T-helper 1 cell treated with Interleukin-12 subunit alpha and Interleukin-12 subunit beta and Interleukin-4 antibody, amounts not matched to agents 30 μg/mL and 1 μg/mL, for 36 hours (primary cell): ENCODE measurements around the gene GPATCH2L.
A peak's percentile ranks its signal among the peaks of the same experiment; 100 is the strongest.

Experiments
- H3K27ac Mint-ChIP-seq: one replicate; pipeline ENCODE4 v1.8.0; 2021; ENCODE audit warnings: mild to moderate bottlenecking, mixed read lengths
- H3K27me3 Mint-ChIP-seq: one replicate; pipeline ENCODE4 v1.8.0; 2021; ENCODE audit warnings: low read depth, mixed read lengths
- H3K36me3 Mint-ChIP-seq: one replicate; pipeline ENCODE4 v1.8.0; 2021; ENCODE audit warnings: low read depth, mixed read lengths
- H3K4me1 Mint-ChIP-seq: one replicate; pipeline ENCODE4 v1.8.0; 2021; ENCODE audit warnings: low read depth, mixed read lengths
- H3K4me3 Mint-ChIP-seq: one replicate; pipeline ENCODE4 v1.8.0; 2021; ENCODE audit warnings: mild to moderate bottlenecking, moderate library complexity, mixed read lengths
- H3K9me3 Mint-ChIP-seq: one replicate; pipeline ENCODE4 v1.8.0; 2021; ENCODE audit warnings: mixed read lengths

GPATCH2L gene

GRCh38 chr14:76151398-76152332 lies at the start of gene GPATCH2L:
GPATCH2L (plus strand) TSS chr14:76151922; CDS start chr14:76154364, 2,442 bp downstream.
- H3K27me3 Mint-ChIP-seq, result peaks cover 4% of the 10 kb centered on the region
- peaks cover 26% of the 10 kb centered on the region for H3K36me3 Mint-ChIP-seq
- peak within 1 kb of the TSS; percentile 100 for H3K27ac Mint-ChIP-seq
- H3K9me3 Mint-ChIP-seq, result peaks cover 4% of the 10 kb centered on the region
- H3K4me1 Mint-ChIP-seq, result peaks cover 44% of the 10 kb centered on the region
- H3K4me3 Mint-ChIP-seq, result peak within 1 kb of the TSS; percentile 89

GRCh38 chr14:76104802-76105355 lies 46.8 kb upstream of the GPATCH2L start:
- Mint-ChIP-seq H3K9me3 (no peaks in the 10 kb centered on the region), H3K27me3 (peaks cover 7% of the 10 kb centered on the region), H3K36me3 (no peaks in the 10 kb centered on the region), H3K27ac (no peak overlapping the region), H3K4me1 (no peaks in the 10 kb centered on the region), H3K4me3 (no peak overlapping the region)

GRCh38 chr14:76106188-76106587 lies 45.5 kb upstream of the GPATCH2L start:
- H3K36me3 Mint-ChIP-seq, result no peaks in the 10 kb centered on the region
- H3K27ac Mint-ChIP-seq, result no peak overlapping the region
- H3K9me3 Mint-ChIP-seq, result no peaks in the 10 kb centered on the region
- no peaks in the 10 kb centered on the region for H3K4me1 Mint-ChIP-seq
- peaks cover 7% of the 10 kb centered on the region for H3K27me3 Mint-ChIP-seq
- no peak overlapping the region for H3K4me3 Mint-ChIP-seq

GRCh38 chr14:76109087-76109880 lies 42.4 kb upstream of the GPATCH2L start:
- H3K36me3 Mint-ChIP-seq, result no peaks in the 10 kb centered on the region
- H3K4me3 Mint-ChIP-seq, result no peak overlapping the region
- H3K9me3 Mint-ChIP-seq, result no peaks in the 10 kb centered on the region
- no peak overlapping the region for H3K27ac Mint-ChIP-seq
- peaks cover 11% of the 10 kb centered on the region for H3K27me3 Mint-ChIP-seq
- H3K4me1 Mint-ChIP-seq, result no peaks in the 10 kb centered on the region

GRCh38 chr14:76112889-76113624 lies 38.7 kb upstream of the GPATCH2L start:
- H3K27me3 Mint-ChIP-seq, result peaks cover 15% of the 10 kb centered on the region
- H3K27ac Mint-ChIP-seq, result no peak overlapping the region
- H3K4me1 Mint-ChIP-seq, result no peaks in the 10 kb centered on the region
- no peaks in the 10 kb centered on the region for H3K9me3 Mint-ChIP-seq
- H3K4me3 Mint-ChIP-seq, result no peak overlapping the region
- no peaks in the 10 kb centered on the region for H3K36me3 Mint-ChIP-seq

- no peaks in the 10 kb centered on the region for H3K9me3 Mint-ChIP-seq
- no peaks in the 10 kb centered on the region for H3K36me3 Mint-ChIP-seq
- H3K27ac Mint-ChIP-seq, result no peak overlapping the region
These were observed 38.0 kb upstream of the GPATCH2L start for GRCh38 chr14:76113691-76114090.

GRCh38 chr14:76115010-76115422 lies 36.7 kb upstream of the GPATCH2L start:
- Mint-ChIP-seq H3K9me3 (no peaks in the 10 kb centered on the region), H3K36me3 (no peaks in the 10 kb centered on the region), H3K27ac (no peak overlapping the region), H3K4me1 (no peaks in the 10 kb centered on the region), H3K27me3 (peaks cover 7% of the 10 kb centered on the region), H3K4me3 (no peak overlapping the region)

More at GRCh38 chr14:76113691-76114090, 38.0 kb upstream of the GPATCH2L start:
- Mint-ChIP-seq H3K4me3 (no peak overlapping the region), H3K27me3 (peaks cover 9% of the 10 kb centered on the region), H3K4me1 (no peaks in the 10 kb centered on the region)

- Mint-ChIP-seq H3K9me3 (no peaks in the 10 kb centered on the region), H3K27ac (no peak overlapping the region), H3K4me3 (no peak overlapping the region), H3K4me1 (no peaks in the 10 kb centered on the region), H3K36me3 (no peaks in the 10 kb centered on the region), H3K27me3 (peaks cover 7% of the 10 kb centered on the region)
These were observed 33.8 kb upstream of the GPATCH2L start for GRCh38 chr14:76117789-76118484.

GRCh38 chr14:76118594-76118993 lies 33.1 kb upstream of the GPATCH2L start:
- Mint-ChIP-seq H3K4me1 (no peaks in the 10 kb centered on the region), H3K4me3 (no peak overlapping the region), H3K27ac (no peak overlapping the region), H3K27me3 (peaks cover 7% of the 10 kb centered on the region), H3K36me3 (no peaks in the 10 kb centered on the region), H3K9me3 (no peaks in the 10 kb centered on the region)

GRCh38 chr14:76121089-76121748 lies 30.5 kb upstream of the GPATCH2L start:
- Mint-ChIP-seq H3K27ac (no peak overlapping the region), H3K4me1 (no peaks in the 10 kb centered on the region), H3K9me3 (no peaks in the 10 kb centered on the region), H3K4me3 (no peak overlapping the region), H3K27me3 (no peaks in the 10 kb centered on the region), H3K36me3 (no peaks in the 10 kb centered on the region)

- Mint-ChIP-seq H3K27me3 (peaks cover 4% of the 10 kb centered on the region), H3K27ac (no peak overlapping the region), H3K4me3 (no peak overlapping the region), H3K36me3 (no peaks in the 10 kb centered on the region), H3K9me3 (no peaks in the 10 kb centered on the region), H3K4me1 (no peaks in the 10 kb centered on the region)
These were observed 28.1 kb upstream of the GPATCH2L start for GRCh38 chr14:76123426-76124225.

- Mint-ChIP-seq H3K27ac (no peak overlapping the region), H3K4me1 (no peaks in the 10 kb centered on the region), H3K9me3 (no peaks in the 10 kb centered on the region), H3K36me3 (no peaks in the 10 kb centered on the region), H3K4me3 (no peak overlapping the region), H3K27me3 (peaks cover 9% of the 10 kb centered on the region)
These were observed 26.2 kb upstream of the GPATCH2L start for GRCh38 chr14:76125511-76125910.

- Mint-ChIP-seq H3K36me3 (no peaks in the 10 kb centered on the region), H3K27ac (no peak overlapping the region), H3K4me1 (no peaks in the 10 kb centered on the region), H3K27me3 (peaks cover 15% of the 10 kb centered on the region), H3K9me3 (no peaks in the 10 kb centered on the region), H3K4me3 (no peak overlapping the region)
These were observed 25.6 kb upstream of the GPATCH2L start for GRCh38 chr14:76126076-76126475.
